Subcutaneous adipose tissue (tissue), 4 donors: ENCODE results near the gene DNAJB6. TPM values are rescaled to one million over a fixed set of nuclear protein-coding genes. Genes with fewer than 3 reads are reported as not detected.

Experiments
- CTCF ChIP-seq: fragments of 450-650 bp; IDR thresholded peaks from one replicate; pipeline ENCODE4 v1.5.1; 2016; ENCODE audit warnings: low read depth, mild to moderate bottlenecking, control low read depth, antibody characterized with exemption, moderate library complexity
- total RNA-seq, 4 donors: library from RNA; depleted of rRNA; stranded (reverse); fragments of >200 nt; gene quantifications; one replicate each; pipeline ENCODE4 v1.1.0, GENCODE V29; 2016

Gene DNAJB6
- total RNA-seq, 4 donors from 2014 or later: 87.5 to 138 (median 92.7) TPM

- TF ChIP-seq CTCF: no peak
Observed at GRCh38 chr7:157335236-157335635, 1.6 kb upstream of the DNAJB6 start.

DNA sequence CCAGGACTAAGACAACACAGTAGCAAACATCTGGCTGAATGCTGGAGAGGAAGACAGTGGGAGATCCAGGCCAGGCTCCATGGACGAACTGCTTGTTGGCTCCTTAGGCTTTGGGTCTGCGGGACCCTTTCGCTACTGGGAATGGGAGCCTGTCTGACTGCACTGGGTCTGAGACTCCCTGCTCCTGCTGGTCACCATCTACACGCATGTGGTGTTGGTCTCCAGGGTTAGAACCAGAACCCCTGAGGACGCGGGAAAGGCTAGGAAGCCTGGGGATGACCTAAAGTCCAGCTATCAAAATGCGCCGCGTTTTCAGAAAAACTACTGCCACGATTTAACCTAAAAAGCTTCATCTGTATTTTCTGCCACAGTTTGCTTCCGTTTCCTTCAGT is 817 bp upstream of the DNAJB6 start:
- no peak for TF ChIP-seq CTCF

DNA sequence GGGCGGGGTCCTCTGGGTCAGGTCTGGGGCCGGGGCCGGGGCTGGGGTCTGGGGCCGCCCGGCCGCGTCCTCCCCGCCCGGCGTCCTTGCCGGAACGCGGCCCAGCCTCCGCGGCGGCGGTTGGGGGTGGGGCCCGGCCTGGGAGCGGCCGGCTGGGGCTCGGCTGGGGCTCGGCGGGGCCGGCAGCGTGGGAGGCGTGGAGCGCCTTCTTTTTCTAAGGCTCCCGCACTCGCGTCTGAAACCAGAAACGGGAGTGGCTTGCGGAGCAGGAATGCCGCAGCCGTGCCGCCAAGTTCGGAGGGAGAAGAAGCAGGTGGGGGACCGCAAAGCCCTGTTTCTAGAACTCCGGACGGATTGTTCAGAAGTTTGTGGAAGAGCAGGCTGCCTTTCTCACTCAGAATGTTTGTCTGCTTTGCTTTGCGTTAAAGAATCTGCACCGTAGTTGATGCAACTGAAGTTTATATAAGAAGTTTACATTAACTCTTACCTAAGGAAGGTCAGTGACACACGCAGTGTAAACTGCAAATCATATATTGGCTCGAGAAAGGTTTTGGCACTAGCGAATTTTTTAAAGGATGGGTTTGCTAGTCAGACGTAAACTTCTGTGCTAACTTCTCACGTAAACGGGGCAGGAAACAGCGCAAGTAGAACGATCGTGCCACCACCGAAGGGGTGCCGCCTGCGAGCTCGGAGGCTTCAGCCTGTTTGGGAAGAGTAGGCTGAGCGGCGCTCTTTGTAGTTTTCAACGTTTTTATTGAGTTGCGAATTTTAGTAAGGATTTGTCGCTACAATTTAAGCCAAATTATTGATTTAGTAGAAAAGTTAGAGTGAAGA is 729 bp downstream of the DNAJB6 start:
- TF ChIP-seq CTCF: no peak

- TF ChIP-seq CTCF: no peak
Observed at GRCh38 chr7:157339777-157340677, 3.2 kb downstream of the DNAJB6 start.

- no peak for TF ChIP-seq CTCF
Observed at GRCh38 chr7:157347217-157347904, 10.6 kb downstream of the DNAJB6 start.

DNA sequence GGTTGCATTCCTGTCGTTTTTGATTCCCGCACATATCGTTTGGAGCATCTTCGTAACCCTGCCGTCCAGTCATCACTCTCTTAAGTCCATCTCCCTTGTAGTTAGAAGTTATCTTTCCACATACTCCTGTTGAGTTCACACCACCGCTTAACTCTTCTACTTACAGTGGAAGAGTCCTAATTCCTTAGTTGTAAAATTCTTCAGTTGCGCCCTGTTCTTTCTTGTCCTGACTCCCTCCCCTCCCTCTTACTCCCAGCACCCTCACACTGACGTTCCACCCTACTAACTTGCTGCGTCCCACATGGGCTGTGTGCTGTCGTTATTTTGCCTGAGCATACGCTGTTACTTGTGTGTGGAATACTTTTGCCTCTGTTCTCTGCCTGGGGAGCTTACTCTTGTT is 11.7 kb downstream of the DNAJB6 start:
- no peak for TF ChIP-seq CTCF
